HepG2 (cell line): ENCODE data around the gene ATP8A1. TPM values are rescaled to one million over a fixed set of nuclear protein-coding genes. Genes with fewer than 3 reads are reported as not detected.

Source experiments
- ATAC-seq: fragments of 200-7000 bp; cut with Tn5 transposase; 3 replicates; pipeline ENCODE4 v1.9.1; 2020; ENCODE audit warnings: mild to moderate bottlenecking, moderate library complexity
- BruUV-seq: library from RNA; stranded (reverse); fragments of 400-500 nt; replicated peaks from 2 replicates; lab custom pipeline; 2021; lab: Mats Ljungman, UMichigan
- CTCF ChIA-PET: fragments of 300-600 bp; formaldehyde crosslinking; extraction: SDS; loops from one replicate; lab custom pipeline; 2021; ENCODE audit warnings: low total read pairs, inconsistent platforms, low intra/inter-chr PET ratio; lab: Yijun Ruan, JAX
- POLR2A ChIA-PET: fragments of 350-600 bp; sonication (Branson Sonifier 250); formaldehyde crosslinking; loops from one replicate; lab custom pipeline; 2020; ENCODE audit warnings: antibody characterized with exemption, inconsistent platforms; lab: Yijun Ruan, JAX
- DNase-seq: peaks from one replicate; pipeline ENCODE4 v3.0.0-alpha.2; 2015; ENCODE audit warnings: low spot score
- FAIRE-seq: peaks from 3 replicates; lab custom pipeline; 2011; peaks lifted over from hg19 to GRCh38; lab: Jason Lieb, UNC
- H2AFZ ChIP-seq: one replicate; pipeline ENCODE4 v1.6.1; 2011; ENCODE audit warnings: low read length, inconsistent platforms
- H3K27ac ChIP-seq: fragments of 300-600 bp; 3 replicates; pipeline ENCODE4 v1.8.0; 2011; ENCODE audit warnings: mixed run types, mild to moderate bottlenecking, mixed read lengths, low read length, inconsistent platforms; ENCODE audit not compliant: insufficient read depth; ENCODE audit errors: extremely low read length
- H3K27me3 ChIP-seq, 2 experiments: fragments of 200-600 bp in 1 of 2; 2 replicates in 1 of 2; 3 replicates in 1 of 2; pipeline versions ENCODE4 v1.6.0 to v1.8.0; 2011; ENCODE audit warnings: low read length in 2 of 2, mild to moderate bottlenecking in 2 of 2, moderate library complexity in 2 of 2, inconsistent platforms in 1 of 2; ENCODE audit not compliant: insufficient read depth in 2 of 2, control insufficient read depth in 1 of 2
- H3K36me3 ChIP-seq, 2 experiments: fragments of 200-600 bp in 1 of 2; replicated peaks in 1 of 2; 2 replicates in 1 of 2; 3 replicates in 1 of 2; pipeline versions ENCODE4 v1.5.1 to v1.8.0; 2011; ENCODE audit warnings: low read length in 2 of 2, inconsistent platforms in 1 of 2; ENCODE audit not compliant: insufficient read depth in 2 of 2, control insufficient read depth in 1 of 2
- H3K4me1 ChIP-seq: 2 replicates; pipeline ENCODE4 v1.5.1; 2012; ENCODE audit warnings: low read length, inconsistent platforms; ENCODE audit not compliant: insufficient read depth
- H3K4me2 ChIP-seq: 2 replicates; pipeline ENCODE4 v1.6.0; 2011; ENCODE audit warnings: low read depth, low read length, inconsistent platforms
- H3K4me3 ChIP-seq, 3 experiments: fragments of 200-600 bp in 1 of 3; sonication (generic), shearing (Covaris generic) in 1 of 3; replicated peaks in 1 of 3; 2 replicates each; pipeline ENCODE4 v1.5.1; 2011 to 2016; ENCODE audit warnings: low read length in 3 of 3, inconsistent platforms in 2 of 3, low read depth in 2 of 3, mild to moderate bottlenecking in 2 of 3, control low read depth in 1 of 3, mixed read lengths in 1 of 3; ENCODE audit not compliant: insufficient read depth in 1 of 3
- H3K79me2 ChIP-seq: one replicate; pipeline ENCODE4 v1.6.1; 2011; ENCODE audit warnings: low read length, inconsistent platforms; ENCODE audit not compliant: insufficient read depth
- H3K9ac ChIP-seq: 2 replicates; pipeline ENCODE4 v1.6.0; 2011; ENCODE audit warnings: mild to moderate bottlenecking, low read depth, low read length, inconsistent platforms; ENCODE audit not compliant: insufficient read depth
- H3K9me3 ChIP-seq: 2 replicates; pipeline ENCODE4 v1.5.1; 2012; ENCODE audit warnings: mild to moderate bottlenecking, low read length
- H4K20me1 ChIP-seq: 2 replicates; pipeline ENCODE4 v1.6.0; 2011; ENCODE audit warnings: inconsistent platforms, mild to moderate bottlenecking, low read length, moderate library complexity; ENCODE audit not compliant: insufficient read depth
- ELF3 ChIP-seq: IDR thresholded peaks from 2 replicates; pipeline ENCODE4 v1.6.1; 2016; ENCODE audit warnings: missing genetic modification reagents, missing compliant biosample characterization
- PCBP2 ChIP-seq: fragments of 200-400 bp; formaldehyde crosslinking; optimal IDR thresholded peaks from 2 replicates; pipeline ENCODE3; 2018; ENCODE audit warnings: low read length, low read depth; ENCODE audit not compliant: poor library complexity, severe bottlenecking
- SOX5 ChIP-seq: IDR thresholded peaks from 2 replicates; pipeline ENCODE4 v1.6.1; 2016; ENCODE audit warnings: borderline replicate concordance
- WGBS: methylation state at CpG from one replicate; pipeline ENCODE4 v1.1.6; 2017; ENCODE audit warnings: low lambda C conversion rate; 5-methylcytosine and 5-hydroxymethylcytosine counted together
- in situ Hi-C: cut with HindIII; loops from 2 replicates; pipeline ENCODE4 v1.10.0; 2017; ENCODE audit warnings: low pct_unique_long_range_greater_than_20kb; ENCODE audit not compliant: extremely low pct_ligation_motif_present
- intact Hi-C: fragments of 100-400 bp; cut with micrococcal nuclease; formaldehyde crosslinking; loops from one replicate; pipeline ENCODE4 v1.10.0; 2022; ENCODE audit not compliant: unreplicated experiment
- polyA plus RNA-seq, 8 experiments: library from polyadenylated mRNA; depleted of rRNA in 3 of 8; stranded (reverse) in 7 of 8; unstranded in 1 of 8; fragments of >200 nt; fragmentation: Illumina TruSeq in 4 of 8; extraction: Trizol in 4 of 8; gene quantifications; 2 replicates each; pipeline versions ENCODE4 v1.2.1 to v1.2.3, GENCODE V29; 2011 to 2016; ENCODE audit warnings: low read depth in 4 of 8, missing spikeins in 1 of 8, mixed read lengths in 1 of 8; ENCODE audit not compliant: insufficient read depth in 1 of 8
- total RNA-seq, 5 experiments: library from RNA; depleted of rRNA; stranded (reverse); fragments of >200 nt; fragmentation: Illumina TruSeq; extraction: Trizol; gene quantifications; 2 replicates each; pipeline ENCODE4 v1.2.3, GENCODE V29; 2016; ENCODE audit warnings: low read depth in 1 of 5

ATP8A1 gene
- total and polyA plus RNA-seq, 2 of the 13 experiments (the other 11 are each of a cell fraction or from before 2014, with no cell fraction given), result 1.7 to 6.2 TPM

GRCh38 chr4:42617030-42617429 is 39.9 kb downstream of the ATP8A1 start:
- FAIRE-seq (no peak), DNase-seq (no peak), ATAC-seq (no peak)
- Histone ChIP-seq H3K27me3 (no peaks in the 10 kb centered on the region), H3K79me2 (no peaks in the 10 kb centered on the region), H3K4me1 (no peaks in the 10 kb centered on the region), H3K9me3 (no peaks in the 10 kb centered on the region), H3K9ac (no peak overlapping the region), H3K4me3 (no peak overlapping the region), H3K27ac (no peak overlapping the region), H2AFZ (no peak overlapping the region), H3K36me3 (no peaks in the 10 kb centered on the region), H3K4me2 (no peak overlapping the region), H4K20me1 (no peaks in the 10 kb centered on the region)
- no TSS peak for BruUV-seq
- POLR2A ChIA-PET, result no interaction called here
- intact Hi-C loops (no loop called here), in situ Hi-C loops (no loop called here)
- CTCF ChIA-PET, result no interaction called here
- no peak for TF ChIP-seq ELF3 (CRISPR knock-in tag)
- no peak for TF ChIP-seq PCBP2
- WGBS, result 96% methylated on average over 2 of the region's 2 CpGs

DNA sequence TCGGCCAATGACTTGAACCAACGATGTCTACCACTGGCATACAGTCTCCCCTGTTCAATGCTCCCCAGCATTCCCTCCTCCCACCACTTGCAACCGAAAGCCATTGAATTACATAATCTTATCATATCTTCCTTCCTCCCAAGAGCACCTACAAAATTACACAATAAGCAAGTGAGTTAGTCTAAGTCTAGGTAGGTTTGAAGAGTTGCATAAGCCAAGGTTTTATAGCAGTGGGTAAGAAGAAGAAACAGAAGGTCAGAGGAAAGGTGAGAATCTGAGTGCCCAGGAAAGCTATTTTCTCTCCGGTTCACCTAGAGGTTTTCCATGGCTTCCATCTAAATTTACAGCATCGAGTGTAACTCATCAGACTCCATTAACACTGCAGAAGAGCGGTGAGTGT is 40.3 kb downstream of the ATP8A1 start:
- TF ChIP-seq SOX5, result no peak
- FAIRE-seq (no peak), ATAC-seq (no peak), DNase-seq (no peak)
- Histone ChIP-seq H2AFZ (no peak overlapping the region), H3K4me2 (no peak overlapping the region), H4K20me1 (no peaks in the 10 kb centered on the region), H3K27me3 (no peaks in the 10 kb centered on the region), H3K27ac (no peak overlapping the region), H3K4me1 (no peaks in the 10 kb centered on the region), H3K36me3 (no peaks in the 10 kb centered on the region), H3K4me3 (no peak overlapping the region), H3K79me2 (no peaks in the 10 kb centered on the region), H3K9ac (no peak overlapping the region), H3K9me3 (no peaks in the 10 kb centered on the region)
- in situ Hi-C loops, result no loop called here
- intact Hi-C loops, result no loop called here
- ChIA-PET POLR2A (no interaction called here), CTCF (no interaction called here)
- no TSS peak for BruUV-seq
- WGBS, result 80% methylated on average over 6 of the region's 6 CpGs
